Memory B cell (primary cell): ENCODE data around the gene GJA9.

Experiments
- ATAC-seq: fragments of 150-1000 bp; cut with Tn5 transposase; 2 replicates; pipeline ENCODE4 v1.10.0; 2021; ENCODE audit warnings: low read depth, mild to moderate bottlenecking, moderate library complexity
- DNase-seq, 2 donors: peaks; one replicate each; pipeline ENCODE4 v3.0.0; 2022; ENCODE audit warnings: low spot score in 2 of 2
- H3K27ac Mint-ChIP-seq: one replicate; pipeline ENCODE4 v1.8.0; 2022; ENCODE audit warnings: mild to moderate bottlenecking, moderate library complexity, mixed read lengths
- H3K27me3 Mint-ChIP-seq: one replicate; pipeline ENCODE4 v1.8.0; 2022; ENCODE audit warnings: mixed read lengths
- H3K36me3 Mint-ChIP-seq: one replicate; pipeline ENCODE4 v1.8.0; 2022; ENCODE audit warnings: mild to moderate bottlenecking, mixed read lengths
- H3K4me1 Mint-ChIP-seq: one replicate; pipeline ENCODE4 v1.8.0; 2022; ENCODE audit warnings: mixed read lengths
- H3K4me3 Mint-ChIP-seq: one replicate; pipeline ENCODE4 v1.8.0; 2022; ENCODE audit warnings: mild to moderate bottlenecking, moderate library complexity, mixed read lengths
- H3K9me3 Mint-ChIP-seq: one replicate; pipeline ENCODE4 v1.8.0; 2022; ENCODE audit warnings: mixed read lengths

The GJA9 gene

GRCh38 chr1:38898653-38899230 lies 17.4 kb upstream of the GJA9 start:
- Mint-ChIP-seq H3K27me3 (no peaks in the 10 kb centered on the region), H3K27ac (no peak overlapping the region)
- no peak for ATAC-seq

GRCh38 chr1:38896169-38896568 lies 14.8 kb upstream of the GJA9 start:
- no peak overlapping the region for H3K27ac Mint-ChIP-seq
- no peaks in the 10 kb centered on the region for H3K4me1 Mint-ChIP-seq
- ATAC-seq = no peak
- H3K4me3 Mint-ChIP-seq = no peak overlapping the region
- H3K36me3 Mint-ChIP-seq = peaks cover 2% of the 10 kb centered on the region
- no peaks in the 10 kb centered on the region for H3K9me3 Mint-ChIP-seq
- H3K27me3 Mint-ChIP-seq = no peaks in the 10 kb centered on the region
- no peak for DNase-seq

More at GRCh38 chr1:38898653-38899230, 17.4 kb upstream of the GJA9 start:
- Mint-ChIP-seq H3K36me3 (no peaks in the 10 kb centered on the region), H3K4me1 (no peaks in the 10 kb centered on the region), H3K4me3 (no peak overlapping the region), H3K9me3 (no peaks in the 10 kb centered on the region)
- no peak for DNase-seq

GRCh38 chr1:38892976-38893375 lies 11.6 kb upstream of the GJA9 start:
- Mint-ChIP-seq H3K27ac (no peak overlapping the region), H3K36me3 (peaks cover 2% of the 10 kb centered on the region), H3K4me3 (no peak overlapping the region), H3K27me3 (no peaks in the 10 kb centered on the region), H3K4me1 (no peaks in the 10 kb centered on the region), H3K9me3 (no peaks in the 10 kb centered on the region)
- ATAC-seq (no peak), DNase-seq (no peak)

GRCh38 chr1:38891753-38892152 lies 10.4 kb upstream of the GJA9 start:
- peaks cover 2% of the 10 kb centered on the region for H3K36me3 Mint-ChIP-seq
- no peak for DNase-seq
- H3K4me3 Mint-ChIP-seq = no peak overlapping the region
- no peaks in the 10 kb centered on the region for H3K4me1 Mint-ChIP-seq
- ATAC-seq = no peak
- no peaks in the 10 kb centered on the region for H3K27me3 Mint-ChIP-seq
- no peak overlapping the region for H3K27ac Mint-ChIP-seq
- no peaks in the 10 kb centered on the region for H3K9me3 Mint-ChIP-seq

- no peak for DNase-seq
- Mint-ChIP-seq H3K4me3 (no peak overlapping the region), H3K27me3 (no peaks in the 10 kb centered on the region), H3K4me1 (no peaks in the 10 kb centered on the region), H3K9me3 (no peaks in the 10 kb centered on the region), H3K36me3 (peaks cover 2% of the 10 kb centered on the region), H3K27ac (no peak overlapping the region)
- no peak for ATAC-seq
These were observed 8.2 kb upstream of the GJA9 start for GRCh38 chr1:38889589-38889988.

- H3K36me3 Mint-ChIP-seq = peaks cover 2% of the 10 kb centered on the region
- no peaks in the 10 kb centered on the region for H3K4me1 Mint-ChIP-seq
- no peak for DNase-seq
- H3K27me3 Mint-ChIP-seq = no peaks in the 10 kb centered on the region
- no peak for ATAC-seq
- H3K9me3 Mint-ChIP-seq = no peaks in the 10 kb centered on the region
- H3K4me3 Mint-ChIP-seq = no peak overlapping the region
- H3K27ac Mint-ChIP-seq = no peak overlapping the region
These were observed 7.3 kb upstream of the GJA9 start for GRCh38 chr1:38888423-38889333.

- no peaks in the 10 kb centered on the region for H3K27me3 Mint-ChIP-seq
- ATAC-seq = no peak
- no peaks in the 10 kb centered on the region for H3K4me1 Mint-ChIP-seq
- no peaks in the 10 kb centered on the region for H3K9me3 Mint-ChIP-seq
- no peaks in the 10 kb centered on the region for H3K36me3 Mint-ChIP-seq
- H3K4me3 Mint-ChIP-seq = no peak overlapping the region
- no peak overlapping the region for H3K27ac Mint-ChIP-seq
- no peak for DNase-seq
These were observed 3.7 kb upstream of the GJA9 start for GRCh38 chr1:38885092-38885491.

- ATAC-seq (no peak), DNase-seq (no peak)
- Mint-ChIP-seq H3K4me1 (peaks cover 8% of the 10 kb centered on the region), H3K27ac (no peak overlapping the region), H3K4me3 (no peak overlapping the region), H3K9me3 (no peaks in the 10 kb centered on the region), H3K36me3 (no peaks in the 10 kb centered on the region), H3K27me3 (no peaks in the 10 kb centered on the region)
These were observed 5.6 kb downstream of the GJA9 start for GRCh38 chr1:38875811-38876210.

- ATAC-seq = peak; percentile 99
- H3K4me1 Mint-ChIP-seq = peaks cover 8% of the 10 kb centered on the region
- H3K27ac Mint-ChIP-seq = peak within 1 kb of the TSS; percentile 82
- peak within 1 kb of the TSS; percentile 87 for H3K4me3 Mint-ChIP-seq
- no peaks in the 10 kb centered on the region for H3K27me3 Mint-ChIP-seq
- DNase-seq = peak; percentile 91 to 97
- H3K9me3 Mint-ChIP-seq = no peaks in the 10 kb centered on the region
- no peaks in the 10 kb centered on the region for H3K36me3 Mint-ChIP-seq
These were observed 8.1 kb downstream of the GJA9 start, which contains the start of gene MYCBP for GRCh38 chr1:38873027-38873969. Gene MYCBP (minus strand): TSS chr1:38873348. CDS start chr1:38873305, 43 bp downstream.

GRCh38 chr1:38872401-38873026 lies 8.9 kb downstream of the GJA9 start:
- Mint-ChIP-seq H3K36me3 (peaks cover 4% of the 10 kb centered on the region), H3K4me3 (peak overlapping the region; percentile 87), H3K4me1 (peaks cover 15% of the 10 kb centered on the region), H3K9me3 (no peaks in the 10 kb centered on the region), H3K27ac (peak overlapping the region; percentile 82), H3K27me3 (no peaks in the 10 kb centered on the region)
- ATAC-seq (peak; percentile 3), DNase-seq (peak in 1 of 2 donors; percentile 9)

- ATAC-seq (no peak), DNase-seq (no peak)
- H3K27me3 Mint-ChIP-seq = no peaks in the 10 kb centered on the region
- H3K4me3 Mint-ChIP-seq = no peak overlapping the region
- H3K27ac Mint-ChIP-seq = no peak overlapping the region
- H3K9me3 Mint-ChIP-seq = no peaks in the 10 kb centered on the region
- peaks cover 15% of the 10 kb centered on the region for H3K4me1 Mint-ChIP-seq
- H3K36me3 Mint-ChIP-seq = peaks cover 4% of the 10 kb centered on the region
These were observed 10.4 kb downstream of the GJA9 start for GRCh38 chr1:38870996-38871395.

GRCh38 chr1:38867208-38867607 lies 14.2 kb downstream of the GJA9 start:
- DNase-seq (no peak), ATAC-seq (no peak)
- Mint-ChIP-seq H3K9me3 (no peaks in the 10 kb centered on the region), H3K27me3 (no peaks in the 10 kb centered on the region), H3K4me1 (peaks cover 20% of the 10 kb centered on the region), H3K4me3 (no peak overlapping the region), H3K36me3 (peaks cover 4% of the 10 kb centered on the region), H3K27ac (no peak overlapping the region)

GRCh38 chr1:38865112-38865715 lies 16.2 kb downstream of the GJA9 start:
- H3K36me3 Mint-ChIP-seq = peaks cover 4% of the 10 kb centered on the region
- no peaks in the 10 kb centered on the region for H3K9me3 Mint-ChIP-seq
- DNase-seq (no peak), ATAC-seq (no peak)
- peaks cover 17% of the 10 kb centered on the region for H3K4me1 Mint-ChIP-seq
- H3K27me3 Mint-ChIP-seq = no peaks in the 10 kb centered on the region
- H3K27ac Mint-ChIP-seq = no peak overlapping the region
- no peak overlapping the region for H3K4me3 Mint-ChIP-seq
